HG03521 (cell line): Measurements from ENCODE around the gene ARFRP1.

Experiments
- ATAC-seq: cut with Tn5 transposase; IDR thresholded peaks from one replicate; pipeline ENCODE4 v1.9.1; 2021; ENCODE audit warnings: mild to moderate bottlenecking, moderate library complexity; ENCODE audit not compliant: unreplicated experiment

Gene ARFRP1

GRCh38 chr20:63744158-63744557 is 36.4 kb upstream of the ARFRP1 start:
- no peak for ATAC-seq

DNA sequence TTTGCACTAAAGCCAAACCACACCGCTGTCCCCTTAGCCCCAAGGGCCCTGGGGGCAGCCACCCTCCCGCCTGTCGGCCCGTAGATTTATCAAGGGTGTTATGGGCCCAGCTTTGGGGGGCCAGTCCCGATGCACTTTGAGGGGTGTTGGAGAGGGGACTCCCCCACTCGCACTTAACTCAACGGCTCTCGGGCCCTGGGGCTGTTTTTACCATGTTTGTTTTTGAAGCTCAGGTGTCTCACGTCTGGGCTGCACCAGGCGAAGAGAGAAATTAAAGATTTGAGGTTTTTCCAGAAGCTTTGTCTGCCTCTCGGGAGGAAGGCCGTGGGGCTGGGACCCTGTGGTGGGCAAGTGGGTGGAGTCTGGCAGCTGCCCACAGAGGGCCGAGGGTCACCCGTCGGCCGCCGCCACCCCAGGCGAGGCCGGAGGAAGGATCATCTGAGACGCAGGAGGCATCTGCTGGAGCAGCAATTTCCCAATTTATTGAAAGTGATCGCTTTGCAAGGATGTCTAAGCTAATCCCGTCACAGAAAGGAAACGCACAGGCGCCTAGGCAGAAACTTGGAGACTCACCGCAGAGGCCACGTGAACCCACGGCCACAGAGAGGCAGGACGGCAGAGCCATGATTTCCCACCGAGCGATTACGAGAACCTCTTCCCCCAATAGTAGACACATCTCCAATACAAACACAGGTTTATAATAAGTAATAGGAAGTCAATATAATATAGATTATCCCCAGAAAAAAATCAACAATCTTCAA is 35.6 kb upstream of the ARFRP1 start:
- ATAC-seq: no peak

GRCh38 chr20:63742381-63743024 is 34.7 kb upstream of the ARFRP1 start:
- ATAC-seq: no peak

GRCh38 chr20:63741676-63742380 is 34.1 kb upstream of the ARFRP1 start:
- no peak for ATAC-seq

DNA sequence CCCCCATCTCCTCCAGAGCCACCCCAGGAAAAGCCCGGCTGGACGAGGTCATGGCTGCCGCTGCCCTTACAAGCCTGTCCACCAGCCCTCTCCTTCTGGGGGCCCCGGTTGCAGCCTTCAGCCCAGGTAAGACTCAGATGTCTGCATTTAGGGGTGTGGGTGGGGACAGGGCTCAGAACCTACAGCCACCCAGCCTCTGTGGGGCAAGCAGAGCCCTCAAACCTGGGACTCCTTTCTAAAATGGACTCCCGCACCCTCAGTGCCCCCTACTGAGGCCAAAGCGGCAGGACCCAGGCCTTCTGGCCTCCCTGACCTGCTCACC is 33.5 kb upstream of the ARFRP1 start:
- no peak for ATAC-seq

- ATAC-seq: no peak
These were observed 33.0 kb upstream of the ARFRP1 start for GRCh38 chr20:63740627-63741353.

GRCh38 chr20:63740070-63740626 is 32.4 kb upstream of the ARFRP1 start:
- peak; percentile 14 for ATAC-seq

- peak; percentile 52 for ATAC-seq
These were observed 31.6 kb upstream of the ARFRP1 start, which contains the start of gene SLC2A4RG for GRCh38 chr20:63739130-63740069. SLC2A4RG (plus strand) TSS chr20:63739776; CDS start chr20:63739913, 137 bp downstream.

- ATAC-seq: no peak
These were observed 30.9 kb upstream of the ARFRP1 start for GRCh38 chr20:63738687-63739129.

GRCh38 chr20:63737945-63738686 is 30.3 kb upstream of the ARFRP1 start:
- ATAC-seq: no peak

- ATAC-seq: no peak
These were observed 29.8 kb upstream of the ARFRP1 start for GRCh38 chr20:63737695-63737944.

GRCh38 chr20:63736893-63737694 is 29.3 kb upstream of the ARFRP1 start:
- no peak for ATAC-seq

GRCh38 chr20:63735859-63736718 is 28.3 kb upstream of the ARFRP1 start, which contains the start of gene LIME1:
LIME1 (plus strand) TSS chr20:63736664; CDS start chr20:63737550, 886 bp downstream.
- no peak for ATAC-seq

DNA sequence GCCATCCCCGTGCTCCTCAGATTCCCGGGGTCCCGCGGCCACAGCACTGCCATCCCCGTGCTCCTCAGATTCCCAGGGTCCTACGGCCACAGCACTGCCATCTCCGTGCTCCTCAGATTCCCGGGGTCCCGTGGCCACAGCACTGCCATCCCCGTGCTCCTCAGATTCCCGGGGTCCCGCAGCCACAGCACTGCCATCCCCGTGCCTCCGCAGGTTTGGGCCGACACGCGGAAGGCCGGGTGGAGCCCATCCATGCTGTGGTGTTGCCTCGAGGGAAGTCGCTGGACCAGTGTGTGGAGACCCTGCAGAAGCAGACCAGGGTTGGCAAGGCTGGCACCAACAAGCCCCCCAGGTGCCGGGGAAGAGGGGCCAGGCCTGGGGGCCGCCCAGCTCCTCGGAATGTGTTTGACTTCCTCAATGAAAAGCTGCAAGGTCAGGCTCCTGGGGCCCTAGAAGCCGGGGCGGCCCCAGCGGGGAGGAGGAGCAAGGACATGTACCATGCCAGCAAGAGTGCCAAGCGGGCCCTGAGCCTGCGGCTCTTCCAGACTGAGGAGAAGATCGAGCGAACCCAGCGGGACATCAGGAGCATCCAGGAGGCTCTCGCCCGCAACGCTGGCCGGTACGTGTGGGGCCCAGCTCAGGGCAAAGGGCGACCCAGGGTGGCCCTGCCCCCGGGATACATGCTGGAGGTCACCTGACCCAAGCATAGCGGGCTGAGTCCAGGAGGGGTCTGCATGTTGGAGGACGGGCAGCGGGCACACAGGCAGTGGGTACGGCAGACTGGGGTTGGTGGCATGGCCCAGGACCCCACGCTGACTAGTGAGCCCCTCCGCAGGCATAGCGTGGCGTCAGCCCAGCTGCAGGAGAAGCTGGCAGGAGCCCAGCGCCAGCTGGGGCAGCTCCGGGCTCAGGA is 27.4 kb upstream of the ARFRP1 start:
- ATAC-seq: no peak

DNA sequence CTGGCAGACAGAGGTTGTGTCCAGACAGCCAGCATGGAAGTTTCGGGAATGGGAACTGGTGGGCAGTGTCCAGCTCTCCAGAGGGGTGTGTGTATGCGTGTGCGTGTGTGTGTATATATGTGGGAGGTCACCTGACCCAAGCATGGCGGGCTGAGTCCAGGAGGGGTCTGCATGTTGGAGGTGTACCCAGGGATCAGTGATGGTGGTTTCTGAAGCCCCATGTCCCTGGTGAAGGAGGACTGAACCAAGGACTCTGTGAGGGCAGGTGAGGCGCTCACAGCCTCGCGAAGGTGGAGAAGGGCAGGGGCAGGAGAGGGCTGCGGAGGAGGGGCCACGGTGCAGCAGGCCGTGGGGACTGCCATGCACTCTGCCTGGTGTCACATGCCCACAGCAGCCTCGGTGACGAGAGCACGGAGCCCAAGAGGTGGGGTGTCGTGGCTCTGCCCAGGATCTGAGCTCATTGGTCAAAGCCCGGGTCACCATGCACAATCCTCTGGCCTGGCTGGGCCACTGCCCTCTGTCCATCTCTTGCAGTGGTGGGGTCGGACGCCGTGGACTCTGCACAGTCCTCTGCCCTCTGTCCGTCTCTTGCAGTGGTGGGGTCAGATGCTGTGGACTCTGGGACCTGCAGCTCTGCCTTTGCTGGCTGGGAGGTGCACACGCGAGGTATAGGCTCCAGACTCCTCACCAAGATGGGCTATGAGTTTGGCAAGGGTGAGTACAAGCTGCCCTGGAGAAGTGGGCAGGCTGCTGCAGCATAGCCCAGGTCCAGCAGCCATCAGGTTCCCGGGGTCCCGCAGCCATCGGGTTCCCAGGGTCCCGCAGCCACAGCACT is 26.6 kb upstream of the ARFRP1 start:
- ATAC-seq: no peak
